RWPE1 (cell line): ENCODE data around the gene CADM4.

Source experiments
- CTCF ChIA-PET: fragments of 350-600 bp; sonication (Branson Sonifier 250); formaldehyde crosslinking; extraction: SDS; loops from one replicate; lab custom pipeline; 2021; lab: Yijun Ruan, JAX
- POLR2A ChIA-PET: fragments of 400-600 bp; formaldehyde crosslinking; extraction: SDS; loops from one replicate; lab custom pipeline; 2020; ENCODE audit warnings: antibody characterized with exemption; ENCODE audit not compliant: low non-redundant PET; lab: Yijun Ruan, JAX
- DNase-seq: peaks from one replicate; pipeline ENCODE4 v3.0.0; 2012; ENCODE audit warnings: low spot score
- H3K27ac ChIP-seq: fragments of 450-650 bp; 2 replicates; pipeline ENCODE4 v1.5.1; 2017
- CTCF ChIP-seq: fragments of 450-650 bp; conservative IDR thresholded peaks from 2 replicates; pipeline ENCODE4 v1.5.1; 2017; ENCODE audit warnings: low read depth, mild to moderate bottlenecking

Gene CADM4

DNA sequence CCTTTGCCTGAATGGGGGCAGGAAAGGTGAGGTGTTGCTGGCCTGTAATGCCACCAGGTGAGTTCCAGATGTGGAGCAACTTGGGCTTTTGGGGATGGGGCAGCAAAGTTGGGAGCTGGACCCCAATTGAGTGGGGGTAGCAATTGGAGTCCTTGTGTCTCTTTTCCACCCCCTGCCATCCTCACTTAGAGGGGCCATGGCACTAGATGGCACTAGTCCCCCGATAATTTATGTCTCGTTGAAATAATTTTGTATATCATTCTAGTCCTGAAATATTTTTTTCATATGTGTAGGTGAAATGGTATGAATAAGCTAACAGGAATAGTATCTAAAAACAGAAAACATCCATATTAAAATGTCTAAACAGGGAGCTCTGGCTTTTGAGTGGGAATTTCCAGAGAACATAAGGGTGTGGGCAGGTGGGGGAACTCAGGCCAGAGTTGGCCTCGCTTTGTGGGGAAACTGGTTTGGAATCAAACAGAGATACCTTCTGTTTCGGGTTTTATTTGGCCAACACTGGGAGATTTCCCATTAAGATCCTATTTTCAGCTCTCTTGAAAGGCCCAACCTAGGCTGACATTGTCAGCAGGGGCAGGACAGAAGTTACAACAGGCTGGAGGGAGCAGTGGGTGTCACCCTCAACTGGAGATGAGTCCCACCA lies 39.9 kb downstream of the CADM4 start:
- no peak for TF ChIP-seq CTCF
- ChIA-PET CTCF (interaction anchor here (0.6 to 0.7 kb wide), 2 partner anchors 146 to 1462 kb away, joined by 3 read pairs; no protein-coding TSS in a partner anchor), POLR2A (no interaction called here)
- H3K27ac ChIP-seq = peak overlapping the region; percentile 31
- no peak for DNase-seq

DNA sequence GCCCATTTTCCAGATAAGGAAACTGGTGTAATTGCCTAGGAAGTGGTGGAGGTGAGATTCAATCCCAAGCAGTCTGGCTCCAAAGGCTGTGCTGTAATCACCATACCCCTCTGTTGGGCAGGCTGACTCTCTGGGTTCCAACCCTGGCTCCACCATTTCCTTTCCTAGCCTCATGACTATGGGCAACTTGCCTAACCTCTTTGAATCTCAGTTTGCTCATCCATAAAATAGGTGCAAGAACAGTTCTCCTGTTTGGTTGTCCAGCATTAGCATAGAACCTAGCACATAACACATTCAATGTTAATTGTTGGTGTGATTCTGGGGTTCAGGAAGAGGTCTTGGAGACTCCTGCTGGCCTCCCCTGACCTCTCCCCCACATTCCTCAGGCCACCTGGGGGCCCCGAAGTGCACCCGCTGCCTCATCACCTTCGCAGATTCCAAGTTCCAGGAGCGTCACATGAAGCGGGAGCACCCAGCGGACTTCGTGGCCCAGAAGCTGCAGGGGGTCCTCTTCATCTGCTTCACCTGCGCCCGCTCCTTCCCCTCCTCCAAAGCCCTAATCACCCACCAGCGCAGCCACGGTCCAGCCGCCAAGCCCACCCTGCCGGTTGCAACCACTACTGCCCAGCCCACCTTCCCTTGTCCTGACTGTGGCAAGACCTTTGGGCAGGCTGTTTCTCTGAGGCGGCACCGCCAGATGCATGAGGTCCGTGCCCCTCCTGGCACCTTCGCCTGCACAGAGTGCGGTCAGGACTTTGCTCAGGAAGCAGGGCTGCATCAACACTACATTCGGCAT lies 41.0 kb downstream of the CADM4 start:
- no peak for DNase-seq
- POLR2A ChIA-PET = no interaction called here
- no peak for TF ChIP-seq CTCF
- CTCF ChIA-PET = no interaction called here
- 0 out of 2 replicates have a peak overlapping the region, but pooled peaks have one; percentile 7 for H3K27ac ChIP-seq

DNA sequence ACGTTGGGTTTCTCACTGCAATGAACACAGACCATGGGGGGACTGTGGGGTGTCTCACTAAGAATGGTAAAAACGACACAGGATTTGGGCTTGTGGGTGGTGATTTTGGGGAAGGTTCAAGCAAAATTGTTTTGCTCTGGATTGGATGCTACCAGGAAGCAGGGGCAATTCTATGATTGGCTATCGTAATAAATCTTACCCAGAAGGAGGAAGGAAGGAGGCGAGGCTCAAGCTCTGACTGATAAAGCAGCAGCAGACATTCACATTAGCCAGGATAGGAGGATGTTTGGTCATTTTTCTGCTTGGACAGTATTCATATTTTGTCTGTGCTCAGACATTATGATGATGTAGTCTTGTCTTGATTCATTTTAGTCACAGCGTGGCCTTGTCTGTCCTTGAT lies 41.8 kb downstream of the CADM4 start:
- DNase-seq = no peak
- TF ChIP-seq CTCF = no peak
- H3K27ac ChIP-seq = no peak overlapping the region
- CTCF ChIA-PET = interaction anchor here (1.0 kb wide), 1 partner anchor 24 kb away, joined by 3 read pairs; no protein-coding TSS in a partner anchor
- POLR2A ChIA-PET = interaction anchor here (0.6 kb wide), 1 partner anchor 70 kb away, joined by 5 read pairs; no protein-coding TSS in a partner anchor

DNA sequence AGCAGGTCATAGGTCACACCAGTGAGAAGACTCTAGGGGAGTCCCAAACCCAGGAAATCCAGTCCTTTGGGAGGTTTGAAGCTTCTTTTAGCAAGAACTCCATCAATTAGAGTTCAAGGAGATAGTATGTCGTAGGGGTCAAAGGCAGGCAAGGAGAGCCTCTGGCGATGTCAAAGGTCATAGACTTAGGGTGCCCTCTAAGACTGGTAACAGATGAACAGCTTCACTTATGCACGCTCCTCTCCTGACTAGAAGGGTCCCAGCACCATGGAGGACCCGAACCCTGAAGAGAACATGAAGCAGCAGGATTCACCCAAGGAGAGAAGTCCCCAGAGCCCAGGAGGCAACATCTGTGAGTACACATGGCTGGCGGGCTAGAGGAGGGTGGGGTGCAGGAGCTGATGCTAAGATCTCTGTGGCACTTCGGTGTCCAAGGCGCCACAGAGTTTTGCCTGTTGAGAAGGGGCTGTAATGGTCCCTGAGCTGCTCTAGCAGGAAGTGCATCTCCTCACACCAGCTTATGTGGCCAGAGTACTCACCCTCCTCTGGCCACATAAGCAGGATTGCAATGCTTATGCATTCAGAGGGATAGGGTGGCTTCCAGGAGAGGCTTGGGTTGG lies 42.7 kb downstream of the CADM4 start:
- POLR2A ChIA-PET = interaction anchor here (0.6 kb wide), 1 partner anchor 171 kb away, joined by 3 read pairs; no protein-coding TSS in a partner anchor
- TF ChIP-seq CTCF = no peak
- peak overlapping the region; percentile 92 for H3K27ac ChIP-seq
- CTCF ChIA-PET = interaction anchor here (0.9 to 1.0 kb wide), 2 partner anchors 23 to 62 kb away, joined by 3 read pairs; no protein-coding TSS in a partner anchor
- DNase-seq = no peak

DNA sequence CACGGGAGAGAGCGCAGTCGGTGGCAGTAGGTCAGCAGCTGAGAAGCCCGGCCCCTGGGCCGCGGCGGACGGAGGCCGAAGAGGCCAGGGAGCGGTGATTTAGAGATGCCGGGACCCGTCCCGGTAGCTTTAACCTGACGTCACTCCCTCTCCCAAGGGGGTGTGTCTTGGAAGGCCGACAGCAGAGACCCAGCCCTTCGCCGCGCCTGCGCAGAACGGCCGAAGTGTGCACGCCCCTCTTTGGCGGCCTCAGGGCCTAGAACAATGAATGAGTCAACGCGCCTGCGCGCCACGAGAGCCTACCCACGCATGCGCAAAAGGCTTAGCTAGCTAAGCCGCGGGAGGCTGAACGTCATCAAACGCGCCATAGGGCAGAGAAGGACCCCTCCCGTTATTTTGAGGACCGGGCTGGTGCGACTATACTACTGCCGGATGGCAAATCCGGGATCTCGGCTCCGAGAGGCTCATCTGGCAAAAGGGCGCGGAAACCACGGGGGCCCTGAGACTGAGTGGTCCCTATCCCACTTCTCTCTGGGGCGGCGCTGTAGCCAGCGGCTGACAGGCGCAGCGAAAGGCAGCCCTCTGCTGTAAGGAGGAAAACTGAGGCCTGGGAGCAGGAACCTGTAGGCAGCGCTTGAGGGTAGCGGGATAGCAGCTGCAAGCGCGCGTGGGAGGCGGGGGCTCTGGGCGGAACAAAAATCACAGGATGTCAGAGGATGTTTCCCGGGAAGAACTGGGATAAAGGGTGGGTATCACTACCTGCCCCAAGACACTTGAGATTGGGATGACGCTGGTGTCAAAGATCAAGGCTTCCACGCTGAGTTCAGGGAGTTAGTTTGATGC lies 43.4 kb downstream of the CADM4 start, which contains the start of the genes IRGQ and ZNF576:
TSS of gene IRGQ (minus strand) at position 136 of the 843 bp plus-strand sequence. CDS start 796 bp downstream, outside the sequence.
TSS of gene ZNF576 (plus strand) at position 597 of the 843 bp plus-strand sequence. CDS start 514 bp downstream, outside the sequence.
- peak; percentile 99 for DNase-seq
- no peak for TF ChIP-seq CTCF
- peak within 1 kb of the TSS; percentile 92 for H3K27ac ChIP-seq
- CTCF ChIA-PET = interaction anchor here (0.6 kb wide), 1 partner anchor 158 kb away, joined by 3 read pairs; no protein-coding TSS in a partner anchor
- POLR2A ChIA-PET = interaction anchor here (0.6 to 1.1 kb wide), 3 partner anchors 10 to 32 kb away, joined by 3 to 5 read pairs (median 4); no protein-coding TSS in a partner anchor
